Measurements from ENCODE around the gene TIMM22. TPM values are rescaled to one million over a fixed set of nuclear protein-coding genes. Genes with fewer than 3 reads are reported as not detected.

Gene TIMM22
- polyA plus RNA-seq, 4 donors, result 6.9 to 9.4 (median 8.0) TPM

DNA sequence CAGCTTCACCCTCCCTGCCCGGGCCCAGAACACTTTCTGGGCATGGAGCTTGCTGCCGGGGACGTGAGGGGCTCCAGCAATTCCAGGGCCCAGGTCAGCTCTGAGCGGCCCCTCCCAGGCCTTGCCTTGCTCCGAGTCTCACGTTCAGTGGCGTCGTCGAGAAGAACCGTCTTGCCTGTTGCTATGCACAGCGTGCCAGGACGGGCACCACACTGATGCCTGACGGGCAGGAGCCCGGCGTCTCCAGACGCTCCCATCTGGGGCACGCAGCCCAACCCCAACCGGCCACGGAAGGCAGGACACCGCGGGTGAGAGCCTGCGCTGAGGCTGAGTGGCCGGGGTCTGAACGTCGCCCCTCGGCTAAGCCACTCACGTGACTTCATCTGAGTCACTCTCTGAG is 27.1 kb downstream of the TIMM22 start:
- H3K27me3 ChIP-seq (ENCODE audit: control insufficient read depth in 3 of 3, insufficient read depth in 3 of 3, low read length in 3 of 3), result no peaks in the 10 kb centered on the region
- DNase-seq (no peak), FAIRE-seq (no peak)
- no peak overlapping the region for H3K27ac ChIP-seq (ENCODE audit: low read depth in 1 of 3, low read length in 2 of 3)
- H3K4me1 ChIP-seq (ENCODE audit: control insufficient read depth in 3 of 3, insufficient read depth in 2 of 3, low read depth in 1 of 3, low read length in 2 of 3), result peaks cover 0 to 9% (median 0%) of the 10 kb centered on the region in 3 donors
- no peak overlapping the region for H3K4me3 ChIP-seq (ENCODE audit: low read depth in 1 of 3, low read length in 3 of 3)
- peaks cover 4 to 86% (median 8%) of the 10 kb centered on the region in 3 donors for H3K36me3 ChIP-seq (ENCODE audit: control insufficient read depth in 3 of 3, insufficient read depth in 2 of 3, low read depth in 1 of 3, low read length in 3 of 3)
- H3K9me3 ChIP-seq (ENCODE audit: control insufficient read depth in 2 of 2, insufficient read depth in 1 of 2, low read depth in 1 of 2, low read length in 1 of 2), result no peaks in the 10 kb centered on the region
- 90 to 96% (median 94%) methylated on average over 27 of the region's 27 CpGs for WGBS, 3 donors

DNA sequence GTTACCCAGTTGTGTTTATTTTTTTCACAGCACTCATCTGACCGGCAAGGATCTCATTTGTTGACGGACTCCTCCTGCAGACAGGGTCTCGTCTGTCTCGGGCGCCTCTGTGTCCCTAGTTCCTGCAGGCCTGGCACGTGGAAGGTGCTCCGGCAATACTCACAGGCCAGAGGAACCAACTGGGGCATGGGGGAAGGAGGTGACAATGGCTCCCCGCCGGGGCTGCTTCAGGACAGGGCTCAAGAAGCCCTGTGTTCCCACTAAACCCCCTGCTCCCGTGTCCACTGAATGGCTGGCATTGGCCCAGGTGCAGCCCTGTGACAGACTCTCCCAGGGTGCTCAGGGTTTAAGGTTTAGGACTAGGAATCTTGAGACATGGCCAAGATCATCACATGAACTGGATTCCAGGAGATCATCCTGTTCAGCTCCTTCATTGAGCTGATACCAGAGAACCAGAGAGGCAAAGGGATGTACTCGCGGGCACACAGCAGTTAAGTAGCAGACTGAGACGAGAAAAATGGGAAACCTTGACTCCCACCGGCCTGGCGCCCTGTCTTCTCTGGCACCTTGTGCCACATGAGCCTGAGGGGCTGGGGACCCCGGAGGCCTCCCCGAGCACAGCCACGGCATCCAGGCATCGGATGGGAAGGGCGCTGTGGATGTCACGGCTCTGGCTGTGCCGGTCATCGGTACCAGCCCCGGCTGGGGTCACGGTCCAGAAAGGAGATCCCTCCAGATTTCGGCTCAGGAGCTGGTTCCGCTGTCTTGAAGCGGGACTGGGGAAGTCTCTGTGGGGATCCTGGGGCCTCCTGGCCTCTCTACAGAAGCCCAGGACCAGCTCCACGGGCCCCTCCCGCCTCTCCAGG is 29.0 kb downstream of the TIMM22 start:
- Histone ChIP-seq H3K27ac (ENCODE audit: low read depth in 1 of 3, low read length in 2 of 3) (no peak overlapping the region), H3K9me3 (ENCODE audit: control insufficient read depth in 2 of 2, insufficient read depth in 1 of 2, low read depth in 1 of 2, low read length in 1 of 2) (no peaks in the 10 kb centered on the region), H3K4me1 (ENCODE audit: control insufficient read depth in 3 of 3, insufficient read depth in 2 of 3, low read depth in 1 of 3, low read length in 2 of 3) (no peaks in the 10 kb centered on the region), H3K4me3 (ENCODE audit: low read depth in 1 of 3, low read length in 3 of 3) (no peak overlapping the region), H3K36me3 (ENCODE audit: control insufficient read depth in 3 of 3, insufficient read depth in 2 of 3, low read depth in 1 of 3, low read length in 3 of 3) (peaks cover 4 to 86% (median 5%) of the 10 kb centered on the region in 3 donors), H3K27me3 (ENCODE audit: control insufficient read depth in 3 of 3, insufficient read depth in 3 of 3, low read length in 3 of 3) (no peaks in the 10 kb centered on the region)
- 89 to 91% (median 90%) methylated on average over 28 to 30 of the region's 30 CpGs for WGBS, 3 donors
- DNase-seq, result no peak
- FAIRE-seq, result no peak

DNA sequence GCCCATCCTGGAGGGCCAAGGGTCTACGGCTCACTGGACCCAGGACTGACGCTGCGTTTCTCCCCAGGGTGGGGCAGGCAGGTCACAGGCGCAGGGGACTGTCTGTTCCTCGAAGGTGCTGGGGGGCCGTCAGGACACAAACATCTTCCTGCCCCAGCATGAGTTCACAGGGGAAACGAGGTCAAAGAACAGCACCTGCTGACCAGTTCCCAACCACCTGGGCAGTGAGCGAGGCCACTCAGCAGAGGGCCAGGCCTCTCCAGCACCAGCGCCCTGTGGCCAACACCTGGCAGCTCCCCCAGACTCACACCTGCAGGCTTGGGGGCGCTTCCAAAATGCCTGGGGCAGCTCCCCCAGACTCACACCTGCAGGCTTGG is 29.7 kb downstream of the TIMM22 start:
- DNase-seq (no peak), FAIRE-seq (no peak)
- Histone ChIP-seq H3K36me3 (ENCODE audit: control insufficient read depth in 3 of 3, insufficient read depth in 2 of 3, low read depth in 1 of 3, low read length in 3 of 3) (peaks cover 4 to 85% (median 5%) of the 10 kb centered on the region in 3 donors), H3K27me3 (ENCODE audit: control insufficient read depth in 3 of 3, insufficient read depth in 3 of 3, low read length in 3 of 3) (no peaks in the 10 kb centered on the region), H3K4me1 (ENCODE audit: control insufficient read depth in 3 of 3, insufficient read depth in 2 of 3, low read depth in 1 of 3, low read length in 2 of 3) (no peaks in the 10 kb centered on the region), H3K4me3 (ENCODE audit: low read depth in 1 of 3, low read length in 3 of 3) (no peak overlapping the region), H3K9me3 (ENCODE audit: control insufficient read depth in 2 of 2, insufficient read depth in 1 of 2, low read depth in 1 of 2, low read length in 1 of 2) (no peaks in the 10 kb centered on the region), H3K27ac (ENCODE audit: low read depth in 1 of 3, low read length in 2 of 3) (no peak overlapping the region)
- 89 to 92% (median 91%) methylated on average over 9 to 10 of the region's 10 CpGs for WGBS, 3 donors

DNA sequence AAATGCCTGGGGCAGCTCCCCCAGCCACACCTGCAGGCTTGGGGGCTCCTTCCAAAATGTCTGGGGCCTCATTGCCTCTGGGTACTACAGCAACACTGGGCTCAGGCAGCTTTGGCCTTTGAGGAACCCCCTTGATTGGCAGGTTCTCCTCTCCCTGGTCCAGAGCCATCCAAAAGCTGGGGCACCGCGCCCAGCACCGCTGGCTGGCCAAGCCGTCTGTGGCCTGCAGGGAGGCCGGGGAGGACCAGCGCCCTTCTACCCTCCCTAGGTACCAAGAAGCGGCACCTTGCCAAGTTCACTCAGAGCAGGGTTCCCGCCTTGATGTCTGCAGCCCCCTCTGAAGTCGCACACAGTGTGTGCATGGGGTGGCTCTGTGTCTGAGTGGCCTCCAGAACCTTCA is 30.1 kb downstream of the TIMM22 start:
- Histone ChIP-seq H3K27ac (ENCODE audit: low read depth in 1 of 3, low read length in 2 of 3) (no peak overlapping the region), H3K27me3 (ENCODE audit: control insufficient read depth in 3 of 3, insufficient read depth in 3 of 3, low read length in 3 of 3) (no peaks in the 10 kb centered on the region), H3K4me1 (ENCODE audit: control insufficient read depth in 3 of 3, insufficient read depth in 2 of 3, low read depth in 1 of 3, low read length in 2 of 3) (no peaks in the 10 kb centered on the region), H3K36me3 (ENCODE audit: control insufficient read depth in 3 of 3, insufficient read depth in 2 of 3, low read depth in 1 of 3, low read length in 3 of 3) (peaks cover 4 to 83% (median 5%) of the 10 kb centered on the region in 3 donors), H3K4me3 (ENCODE audit: low read depth in 1 of 3, low read length in 3 of 3) (no peak overlapping the region), H3K9me3 (ENCODE audit: control insufficient read depth in 2 of 2, insufficient read depth in 1 of 2, low read depth in 1 of 2, low read length in 1 of 2) (no peaks in the 10 kb centered on the region)
- no peak for DNase-seq
- WGBS, 3 donors, result 83 to 90% (median 88%) methylated on average over 9 of the region's 9 CpGs
- FAIRE-seq, result no peak

DNA sequence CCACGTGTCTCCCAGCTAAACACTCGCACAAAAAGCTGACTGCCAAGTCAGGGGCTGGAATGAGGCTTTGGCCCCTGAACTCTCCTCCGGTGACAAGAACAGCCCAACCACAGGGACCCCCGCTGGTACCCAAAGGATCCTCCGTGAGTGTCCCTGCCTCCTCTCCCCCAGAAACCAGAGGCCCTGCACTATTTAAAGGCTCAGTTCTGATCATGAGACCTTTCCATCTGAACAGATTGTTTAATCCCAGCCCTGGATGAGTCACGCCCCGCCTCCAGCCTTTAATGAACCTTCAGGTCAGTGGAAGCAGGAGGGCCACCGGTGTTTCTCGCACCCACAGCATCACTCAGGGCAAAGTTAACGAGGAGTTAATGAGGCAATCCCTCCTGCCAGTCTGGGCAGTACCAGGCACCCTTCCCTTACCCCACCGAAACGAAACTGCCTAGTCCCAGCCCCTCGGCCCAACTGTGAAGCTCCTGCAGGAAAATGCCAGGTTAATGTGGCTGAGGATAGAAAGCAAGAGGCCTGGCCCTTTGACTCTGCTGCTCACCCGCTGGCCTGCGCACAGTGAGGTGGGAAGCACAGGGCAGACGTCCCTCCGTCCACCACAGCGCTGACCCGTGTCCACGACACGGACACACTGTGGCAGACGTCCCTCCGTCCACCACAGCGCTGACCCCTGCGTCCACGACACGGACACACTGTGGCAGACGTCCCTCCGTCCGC is 32.4 kb downstream of the TIMM22 start:
- FAIRE-seq, result no peak
- H3K4me3 ChIP-seq (ENCODE audit: low read depth in 1 of 3, low read length in 3 of 3), result no peak overlapping the region
- H3K9me3 ChIP-seq (ENCODE audit: control insufficient read depth in 2 of 2, insufficient read depth in 1 of 2, low read depth in 1 of 2, low read length in 1 of 2), result no peaks in the 10 kb centered on the region
- peaks cover 7 to 81% (median 7%) of the 10 kb centered on the region in 3 donors for H3K36me3 ChIP-seq (ENCODE audit: control insufficient read depth in 3 of 3, insufficient read depth in 2 of 3, low read depth in 1 of 3, low read length in 3 of 3)
- H3K27ac ChIP-seq (ENCODE audit: low read depth in 1 of 3, low read length in 2 of 3), result peak overlapping the region in 1 of 3 donors; percentile 51
- WGBS, 3 donors, result 77 to 86% (median 84%) methylated on average over 30 of the region's 30 CpGs
- no peaks in the 10 kb centered on the region for H3K4me1 ChIP-seq (ENCODE audit: control insufficient read depth in 3 of 3, insufficient read depth in 2 of 3, low read depth in 1 of 3, low read length in 2 of 3)
- H3K27me3 ChIP-seq (ENCODE audit: control insufficient read depth in 3 of 3, insufficient read depth in 3 of 3, low read length in 3 of 3), result no peaks in the 10 kb centered on the region
- no peak for DNase-seq

DNA sequence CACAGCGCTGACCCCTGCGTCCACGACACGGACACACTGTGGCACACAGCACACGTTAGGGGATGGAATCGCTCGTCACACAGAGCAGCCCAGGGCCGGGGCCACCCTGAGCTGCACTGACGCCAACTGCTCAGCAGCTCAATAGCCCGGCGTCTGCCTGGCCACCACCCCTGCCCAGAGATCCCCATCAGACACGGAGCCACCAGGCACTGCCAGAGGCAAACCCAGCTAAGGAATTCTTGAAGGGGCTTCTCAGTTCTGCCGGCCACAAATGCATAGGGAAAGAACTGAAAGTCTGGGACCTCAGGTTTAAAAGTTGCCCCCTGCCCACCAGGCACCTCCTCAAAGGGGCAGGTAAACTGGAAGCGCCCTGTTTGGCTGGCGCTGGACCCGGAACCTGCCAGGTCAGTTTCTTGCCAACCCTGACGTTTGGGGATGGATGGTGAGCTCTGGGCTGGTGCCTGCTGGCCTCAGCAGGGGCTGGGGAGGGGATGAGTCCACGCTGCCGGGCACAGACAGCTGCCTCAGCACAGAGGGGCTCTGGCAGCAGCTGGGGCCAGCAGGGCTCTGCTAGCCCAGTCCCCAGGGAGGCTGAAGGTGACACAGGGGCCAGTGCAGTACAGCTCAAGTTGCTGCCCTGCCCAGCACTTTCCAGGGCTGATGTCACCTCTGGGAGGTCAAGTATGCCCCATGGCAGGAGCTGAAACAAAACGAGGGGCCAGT is 33.2 kb downstream of the TIMM22 start:
- WGBS, 3 donors, result 76 to 81% (median 79%) methylated on average over 20 of the region's 20 CpGs
- peak overlapping the region in 1 of 3 donors; percentile 25 for H3K4me3 ChIP-seq (ENCODE audit: low read depth in 1 of 3, low read length in 3 of 3)
- DNase-seq (no peak), FAIRE-seq (no peak)
- H3K36me3 ChIP-seq (ENCODE audit: control insufficient read depth in 3 of 3, insufficient read depth in 2 of 3, low read depth in 1 of 3, low read length in 3 of 3), result peaks cover 9 to 88% (median 9%) of the 10 kb centered on the region in 3 donors
- no peaks in the 10 kb centered on the region for H3K27me3 ChIP-seq (ENCODE audit: control insufficient read depth in 3 of 3, insufficient read depth in 3 of 3, low read length in 3 of 3)
- no peaks in the 10 kb centered on the region for H3K4me1 ChIP-seq (ENCODE audit: control insufficient read depth in 3 of 3, insufficient read depth in 2 of 3, low read depth in 1 of 3, low read length in 2 of 3)
- peak overlapping the region in 1 of 3 donors; percentile 51 for H3K27ac ChIP-seq (ENCODE audit: low read depth in 1 of 3, low read length in 2 of 3)
- no peaks in the 10 kb centered on the region for H3K9me3 ChIP-seq (ENCODE audit: control insufficient read depth in 2 of 2, insufficient read depth in 1 of 2, low read depth in 1 of 2, low read length in 1 of 2)

DNA sequence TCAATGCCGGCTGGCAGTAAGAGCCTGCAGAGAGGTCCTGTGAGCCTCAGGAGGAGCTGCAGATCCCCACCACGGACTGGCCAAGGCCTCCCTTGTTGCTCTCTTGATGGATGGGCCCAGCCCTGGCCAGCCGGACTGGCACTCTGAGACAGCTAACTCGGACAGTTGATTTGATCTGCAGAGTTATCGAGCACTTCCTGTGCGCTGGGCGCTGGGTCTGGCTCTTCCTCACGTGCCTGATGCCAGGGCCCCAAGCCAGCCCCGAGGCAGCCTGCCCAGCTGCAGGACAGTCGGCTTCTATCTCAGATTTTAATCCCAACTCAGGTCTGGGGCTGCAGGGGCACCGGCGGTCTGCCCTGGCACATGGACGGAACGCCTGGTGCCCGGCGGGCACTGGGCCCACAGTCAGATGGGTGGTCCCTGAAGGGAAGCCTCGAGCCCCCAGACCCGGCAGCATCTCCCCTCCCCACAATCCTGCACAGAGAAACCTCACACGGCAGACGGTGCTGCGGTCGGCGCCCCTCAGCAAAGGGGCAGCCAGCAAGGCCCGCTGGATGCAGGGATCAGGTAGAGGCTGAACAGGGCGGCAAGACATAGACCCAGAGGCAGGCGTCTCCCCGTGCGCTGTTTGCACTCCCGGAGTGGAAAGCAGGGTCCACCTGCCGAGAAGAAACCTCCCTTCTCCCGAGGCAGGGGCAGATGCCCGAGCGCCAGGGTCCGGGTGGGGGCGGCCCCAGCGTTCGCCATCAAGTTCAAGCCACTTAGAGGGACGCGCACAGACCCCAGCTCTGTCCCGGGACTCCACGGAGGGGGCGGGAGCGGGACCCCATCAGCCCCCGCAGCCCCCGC is 34.0 kb downstream of the TIMM22 start:
- FAIRE-seq (no peak), DNase-seq (no peak)
- Histone ChIP-seq H3K27ac (ENCODE audit: low read depth in 1 of 3, low read length in 2 of 3) (peak overlapping the region in 1 of 3 donors; percentile 24), H3K9me3 (ENCODE audit: control insufficient read depth in 2 of 2, insufficient read depth in 1 of 2, low read depth in 1 of 2, low read length in 1 of 2) (no peaks in the 10 kb centered on the region), H3K4me3 (ENCODE audit: low read depth in 1 of 3, low read length in 3 of 3) (peak overlapping the region in 1 of 3 donors; percentile 25), H3K36me3 (ENCODE audit: control insufficient read depth in 3 of 3, insufficient read depth in 2 of 3, low read depth in 1 of 3, low read length in 3 of 3) (peaks cover 6 to 84% (median 9%) of the 10 kb centered on the region in 3 donors), H3K4me1 (ENCODE audit: control insufficient read depth in 3 of 3, insufficient read depth in 2 of 3, low read depth in 1 of 3, low read length in 2 of 3) (no peaks in the 10 kb centered on the region), H3K27me3 (ENCODE audit: control insufficient read depth in 3 of 3, insufficient read depth in 3 of 3, low read length in 3 of 3) (no peaks in the 10 kb centered on the region)
- 72 to 89% (median 85%) methylated on average over 32 to 45 of the region's 45 CpGs for WGBS, 3 donors

Measured in small intestine (tissue), 7 donors.